A549 treated with DMSO at 1 μM for 4 hours (cell line): ENCODE data around the gene JUND. TPM values are rescaled to one million over a fixed set of nuclear protein-coding genes. Genes with fewer than 3 reads are reported as not detected.

Experiments
- total RNA-seq: library from RNA; stranded (reverse); fragments of 200-300 nt; extraction: Qiagen RNA extraction; gene quantifications from 5 replicates; pipeline ENCODE4 v1.2.3, GENCODE V29; 2022; ENCODE audit warnings: low read depth

JUND gene
- total RNA-seq = 32.2 to 63.7 TPM (median 50.1 TPM) in 5 replicates

DNA sequence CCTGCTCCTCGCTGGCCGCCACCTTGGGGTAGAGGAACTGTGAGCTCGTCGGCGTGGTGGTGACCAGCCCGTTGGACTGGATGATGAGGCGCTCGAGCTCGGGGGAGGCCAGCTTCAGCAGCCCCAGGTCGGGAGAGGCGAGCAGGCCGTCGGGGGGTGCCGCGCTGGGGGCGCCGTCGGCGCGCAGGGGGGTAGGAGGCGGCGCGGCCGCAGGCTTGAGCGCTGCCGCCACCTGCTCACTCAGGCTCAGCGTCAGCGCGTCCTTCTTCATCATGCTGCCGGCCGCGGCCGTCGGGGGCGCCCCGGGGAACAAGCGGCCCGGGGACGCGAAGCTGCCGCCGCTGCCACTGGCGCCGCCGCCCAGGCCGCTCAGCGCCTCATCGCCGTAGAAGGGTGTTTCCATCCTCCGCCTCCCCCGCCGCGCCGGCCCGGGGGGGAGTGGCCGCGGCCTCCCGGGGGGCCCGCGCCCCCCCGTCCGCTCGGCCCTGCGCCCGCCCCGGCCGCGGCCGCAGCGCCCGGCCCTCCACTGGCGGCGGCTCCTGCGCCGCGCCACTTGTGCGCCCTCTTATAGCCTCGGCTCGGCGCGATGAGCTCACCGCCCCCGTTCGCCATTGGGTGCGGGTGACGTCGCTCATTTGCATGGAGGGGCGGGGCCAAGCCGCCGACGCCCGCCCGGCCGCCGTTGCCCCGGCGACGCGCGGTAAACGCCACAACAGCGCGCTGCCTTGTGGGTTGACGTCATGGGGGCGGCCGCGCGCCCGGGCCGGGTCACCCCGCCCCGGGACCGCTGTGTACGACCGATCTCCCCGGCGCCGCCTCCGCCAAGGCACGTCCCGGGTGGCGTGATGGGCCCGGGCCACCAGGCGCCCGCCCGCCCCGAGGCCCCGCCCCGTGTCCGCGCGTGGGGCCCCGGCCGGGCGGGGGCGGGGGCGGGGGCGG lies at the start of gene JUND:
JUND (minus strand) TSS at position 541 of the 939 bp plus-strand sequence; CDS start at position 403, 138 bp downstream.

DNA sequence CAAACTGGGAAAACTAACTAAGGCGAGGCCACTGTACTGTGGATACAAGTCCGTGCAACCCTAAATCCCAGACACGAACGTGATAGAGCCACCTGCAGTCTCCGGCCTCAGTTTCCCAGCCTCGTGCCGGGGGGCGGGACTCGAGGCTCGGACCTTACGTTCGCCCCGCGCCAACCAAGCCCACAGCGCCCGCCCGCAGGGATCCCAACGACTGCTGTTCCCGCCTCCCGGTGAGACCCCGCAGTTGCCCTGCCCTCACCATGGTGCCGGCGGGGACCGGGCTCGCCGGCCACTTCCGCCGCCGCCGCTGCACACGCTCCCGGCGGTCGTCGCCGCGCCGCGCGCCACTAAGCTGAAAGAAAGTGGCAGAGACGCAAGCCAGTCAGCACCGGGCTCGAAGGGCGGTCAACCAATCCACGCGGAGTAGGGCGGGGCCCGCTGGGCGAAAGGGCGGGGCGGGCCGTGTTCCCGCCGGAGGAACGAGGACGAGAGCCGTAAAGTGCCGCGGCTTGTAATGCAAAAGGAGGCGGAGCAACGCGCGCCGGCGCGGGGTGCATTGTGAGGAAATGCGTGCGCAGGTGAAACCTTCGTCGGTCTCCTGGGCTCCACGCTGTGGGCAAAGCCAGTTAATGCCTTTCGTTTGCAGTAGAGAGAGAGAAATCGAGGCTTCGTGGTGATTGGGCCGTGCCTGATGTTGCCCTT lies 41.5 kb upstream of the JUND start, which contains the start of gene LSM4:
LSM4 (minus strand) TSS at position 318 of the 702 bp plus-strand sequence; CDS start at position 262, 56 bp downstream.

DNA sequence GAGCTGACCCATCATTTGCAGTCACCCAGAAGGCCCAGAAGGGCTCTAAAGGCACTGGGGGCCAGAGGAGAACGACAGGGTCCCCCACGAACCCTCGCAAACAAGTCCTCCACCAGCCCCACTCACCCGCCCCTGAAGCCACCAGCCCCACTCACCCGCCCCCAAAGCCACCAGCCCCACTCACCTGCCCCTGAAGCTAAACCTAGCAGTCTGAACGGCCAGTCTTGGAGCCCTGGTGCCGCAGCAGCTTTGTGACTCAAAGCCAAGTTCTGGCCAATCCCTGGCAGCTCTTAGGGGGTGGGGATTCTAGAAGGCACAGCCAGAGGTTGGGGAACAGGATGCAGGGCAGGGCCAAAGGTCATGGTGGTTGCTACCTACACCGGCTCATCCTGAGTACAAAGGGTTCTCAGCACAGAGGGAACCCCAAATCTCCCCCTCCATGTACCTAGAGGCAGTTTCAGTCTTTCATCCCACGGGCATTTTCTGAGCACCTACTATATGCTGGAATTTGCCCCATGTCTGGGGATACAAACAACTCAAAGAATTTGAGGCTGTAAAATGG lies 7.1 kb downstream of the JUND start, which contains the start of gene IQCN:
IQCN (minus strand) TSS at position 234 of the 562 bp plus-strand sequence. CDS start 4,974 bp downstream, outside the sequence.

Other genes with a start within 250 kb of the JUND start
- not detected in 5 replicates for gene IL12RB1, start 194.7 kb downstream of the JUND start, total RNA-seq
- gene MAST3, start 183.8 kb downstream of the JUND start, total RNA-seq = 1.7 to 2.3 TPM (median 2.0 TPM) in 5 replicates
- gene PIK3R2, start 128.5 kb downstream of the JUND start, total RNA-seq = 4.4 to 11.0 TPM (median 10.6 TPM) in 5 replicates
- 11.6 to 20.8 TPM (median 13.7 TPM) in 5 replicates for gene IFI30, start 107.8 kb downstream of the JUND start, total RNA-seq
- 8.2 to 13.5 TPM (median 11.9 TPM) in 5 replicates for gene MPV17L2, start 88.4 kb downstream of the JUND start, total RNA-seq
- 0.74 to 0.94 TPM (median 0.87 TPM) in 5 replicates for gene RAB3A, start 77.6 kb downstream of the JUND start, total RNA-seq
- 0.02 to 0.29 TPM (median 0.23 TPM) in 4 of 5 replicates, not detected in the other for gene PDE4C, start 55.2 kb downstream of the JUND start, total RNA-seq
- gene IQCN, start 7.2 kb downstream of the JUND start, total RNA-seq = 0.25 to 0.69 TPM (median 0.51 TPM) in 5 replicates
- gene LSM4, start 41.5 kb upstream of the JUND start, total RNA-seq = 214 to 233 TPM (median 229 TPM) in 5 replicates
- 2.2 to 4.3 TPM (median 3.7 TPM) in 5 replicates for gene PGPEP1, start 59.0 kb upstream of the JUND start, total RNA-seq
- gene GDF15, start 104.5 kb upstream of the JUND start, total RNA-seq = 40.6 to 72.6 TPM (median 50.5 TPM) in 5 replicates
- not detected in 5 replicates for gene LRRC25, start 116.0 kb upstream of the JUND start, total RNA-seq
- gene SSBP4, start 137.8 kb upstream of the JUND start, total RNA-seq = 42.9 to 62.5 TPM (median 44.8 TPM) in 5 replicates
- 30.2 to 44.3 TPM (median 37.1 TPM) in 5 replicates for gene ISYNA1, start 156.5 kb upstream of the JUND start, total RNA-seq
- gene ELL, start 240.4 kb upstream of the JUND start, total RNA-seq = 4.9 to 5.5 TPM (median 5.0 TPM) in 5 replicates